PC-9 (cell line): ENCODE data around the gene FAXDC2.

ENCODE experiments used
- CTCF ChIP-seq: fragments of 200-600 bp; sonication (generic); conservative IDR thresholded peaks from 2 replicates; pipeline ENCODE4 v1.6.1; 2017; ENCODE audit warnings: mixed run types, antibody characterized with exemption, mild to moderate bottlenecking, moderate library complexity
- EZH2 ChIP-seq: fragments of 200-600 bp; sonication (generic); IDR thresholded peaks from 2 replicates; pipeline ENCODE4 v1.8.0; 2017; ENCODE audit warnings: antibody characterized with exemption, low read depth

GRCh38 chr5:154813736-154814135 lies 36.7 kb downstream of the FAXDC2 start:
- TF ChIP-seq CTCF: no peak
- TF ChIP-seq EZH2: no peak
